ENCODE results near the gene PRKG1.

GRCh38 chr10:51993475-51993874, 919.2 kb downstream of the PRKG1 start:
- TF ChIP-seq CTCF (conservative IDR thresholded peaks at IDR 0.05; ENCODE audit: low read depth, low read length): no peak
- no peak for TF ChIP-seq EZH2 (IDR thresholded peaks at IDR 0.05; ENCODE audit: low read length, unreplicated experiment)
